HepG2 (cell line): Measurements from ENCODE around the gene PEX5. TPM values are rescaled to one million over a fixed set of nuclear protein-coding genes. Genes with fewer than 3 reads are reported as not detected.

Source experiments
- polyA plus RNA-seq, 8 experiments: library from polyadenylated mRNA; depleted of rRNA in 3 of 8; stranded (reverse) in 7 of 8; unstranded in 1 of 8; fragments of >200 nt; fragmentation: Illumina TruSeq in 4 of 8; extraction: Trizol in 4 of 8; gene quantifications; 2 replicates each; pipeline versions ENCODE4 v1.2.1 to v1.2.3, GENCODE V29; 2011 to 2016; ENCODE audit warnings: low read depth in 4 of 8, missing spikeins in 1 of 8, mixed read lengths in 1 of 8; ENCODE audit not compliant: insufficient read depth in 1 of 8
- total RNA-seq, 5 experiments: library from RNA; depleted of rRNA; stranded (reverse); fragments of >200 nt; fragmentation: Illumina TruSeq; extraction: Trizol; gene quantifications; 2 replicates each; pipeline ENCODE4 v1.2.3, GENCODE V29; 2016; ENCODE audit warnings: low read depth in 1 of 5

Gene PEX5
- total and polyA plus RNA-seq, 2 of the 13 experiments (the other 11 are each of a cell fraction or from before 2014, with no cell fraction given), result 16.4 to 29.0 TPM

Other genes with a start within 250 kb of the PEX5 start
- gene RNU7-1, start 245.9 kb upstream of the PEX5 start, total RNA-seq (2016; rRNA removed; fragmentation: Illumina TruSeq; extraction: Trizol), result not detected in 2 replicates
- gene RNU7-1, start 245.9 kb upstream of the PEX5 start, polyA plus RNA-seq (2011; rRNA removed), result not detected in 2 replicates
- gene C12orf57, start 245.7 kb upstream of the PEX5 start, total RNA-seq (2016; rRNA removed; fragmentation: Illumina TruSeq; extraction: Trizol), result 84.0 and 89.7 TPM in 2 replicates
- gene C12orf57, start 245.7 kb upstream of the PEX5 start, polyA plus RNA-seq (2011; rRNA removed), result 287 and 302 TPM in 2 replicates
- gene PTPN6, start 238.3 kb upstream of the PEX5 start, total RNA-seq (2016; rRNA removed; fragmentation: Illumina TruSeq; extraction: Trizol), result 9.5 and 10.6 TPM in 2 replicates
- gene PTPN6, start 238.3 kb upstream of the PEX5 start, polyA plus RNA-seq (2011; rRNA removed), result 9.1 and 10.5 TPM in 2 replicates
- gene PHB2, start 219.0 kb upstream of the PEX5 start, total RNA-seq (2016; rRNA removed; fragmentation: Illumina TruSeq; extraction: Trizol), result 291 and 394 TPM in 2 replicates
- 425 and 468 TPM in 2 replicates for gene PHB2, start 219.0 kb upstream of the PEX5 start, polyA plus RNA-seq (2011; rRNA removed)
- 130 and 190 TPM in 2 replicates for gene EMG1, start 218.8 kb upstream of the PEX5 start, total RNA-seq (2016; rRNA removed; fragmentation: Illumina TruSeq; extraction: Trizol)
- gene EMG1, start 218.8 kb upstream of the PEX5 start, polyA plus RNA-seq (2011; rRNA removed), result 57.7 and 76.3 TPM in 2 replicates
- gene LPCAT3, start 171.2 kb upstream of the PEX5 start, total RNA-seq (2016; rRNA removed; fragmentation: Illumina TruSeq; extraction: Trizol), result 22.1 and 44.5 TPM in 2 replicates
- 62.7 and 64.3 TPM in 2 replicates for gene LPCAT3, start 171.2 kb upstream of the PEX5 start, polyA plus RNA-seq (2011; rRNA removed)
- gene C1S, start 129.0 kb upstream of the PEX5 start, total RNA-seq (2016; rRNA removed; fragmentation: Illumina TruSeq; extraction: Trizol), result 8.2 and 18.2 TPM in 2 replicates
- 14.5 and 23.3 TPM in 2 replicates for gene C1S, start 129.0 kb upstream of the PEX5 start, polyA plus RNA-seq (2011; rRNA removed)
- 1.7 and 3.5 TPM in 2 replicates for gene C1R, start 97.2 kb upstream of the PEX5 start, total RNA-seq (2016; rRNA removed; fragmentation: Illumina TruSeq; extraction: Trizol)
- 6.5 and 11.2 TPM in 2 replicates for gene C1R, start 97.2 kb upstream of the PEX5 start, polyA plus RNA-seq (2011; rRNA removed)
- 14.2 and 28.9 TPM in 2 replicates for gene C1RL, start 80.5 kb upstream of the PEX5 start, total RNA-seq (2016; rRNA removed; fragmentation: Illumina TruSeq; extraction: Trizol)
- gene C1RL, start 80.5 kb upstream of the PEX5 start, polyA plus RNA-seq (2011; rRNA removed), result 53.1 and 73.4 TPM in 2 replicates
- 19.8 and 21.4 TPM in 2 replicates for gene RBP5, start 60.8 kb upstream of the PEX5 start, total RNA-seq (2016; rRNA removed; fragmentation: Illumina TruSeq; extraction: Trizol)
- gene RBP5, start 60.8 kb upstream of the PEX5 start, polyA plus RNA-seq (2011; rRNA removed), result 13.8 and 17.5 TPM in 2 replicates
- 10.8 and 26.2 TPM in 2 replicates for gene CLSTN3, start 59.3 kb upstream of the PEX5 start, total RNA-seq (2016; rRNA removed; fragmentation: Illumina TruSeq; extraction: Trizol)
- gene CLSTN3, start 59.3 kb upstream of the PEX5 start, polyA plus RNA-seq (2011; rRNA removed), result 94.1 and 118 TPM in 2 replicates
- gene ACSM4, start 114.4 kb downstream of the PEX5 start, total RNA-seq (2016; rRNA removed; fragmentation: Illumina TruSeq; extraction: Trizol), result not detected in 2 replicates
- gene ACSM4, start 114.4 kb downstream of the PEX5 start, polyA plus RNA-seq (2011; rRNA removed), result not detected in 2 replicates